H9 (cell line): ENCODE results near the gene LAMP5. TPM values are rescaled to one million over a fixed set of nuclear protein-coding genes. Genes with fewer than 3 reads are reported as not detected.

Experiments
- DNase-seq: peaks from one replicate; pipeline ENCODE4 v3.0.0-alpha.2; 2017
- H2AFZ ChIP-seq: one replicate; pipeline ENCODE4 v1.6.1; 2013; ENCODE audit warnings: mild to moderate bottlenecking, low read length, control low read depth, moderate library complexity
- H2AK5ac ChIP-seq: 2 replicates; pipeline ENCODE4 v1.6.1; 2013; ENCODE audit warnings: low read length, control low read depth, mixed read lengths; ENCODE audit not compliant: insufficient read length
- H2BK120ac ChIP-seq: one replicate; pipeline ENCODE4 v1.6.1; 2013; ENCODE audit warnings: low read depth, mild to moderate bottlenecking, low read length, control low read depth, inconsistent platforms; ENCODE audit not compliant: poor library complexity, severe bottlenecking
- H2BK12ac ChIP-seq: 2 replicates; pipeline ENCODE4 v1.6.1; 2013; ENCODE audit warnings: low read length, control low read depth, mixed read lengths, low read depth; ENCODE audit not compliant: insufficient read length
- H2BK15ac ChIP-seq: 2 replicates; pipeline ENCODE4 v1.6.1; 2013; ENCODE audit warnings: low read depth, low read length, control low read depth
- H2BK20ac ChIP-seq: one replicate; pipeline ENCODE4 v1.6.1; 2013; ENCODE audit warnings: low read depth, mild to moderate bottlenecking, low read length, control low read depth, inconsistent platforms; ENCODE audit not compliant: poor library complexity, severe bottlenecking
- H2BK5ac ChIP-seq: 2 replicates; pipeline ENCODE4 v1.6.1; 2013; ENCODE audit warnings: low read length, control low read depth, mixed read lengths; ENCODE audit not compliant: insufficient read length
- H3K14ac ChIP-seq: 2 replicates; pipeline ENCODE4 v1.6.1; 2013; ENCODE audit warnings: low read length, control low read depth; ENCODE audit not compliant: insufficient read depth
- H3K18ac ChIP-seq: 2 replicates; pipeline ENCODE4 v1.6.1; 2013; ENCODE audit warnings: low read depth, mild to moderate bottlenecking, mixed read lengths, low read length, control low read depth; ENCODE audit not compliant: insufficient read length
- H3K23ac ChIP-seq: 2 replicates; pipeline ENCODE4 v1.6.1; 2013; ENCODE audit warnings: low read length, control low read depth, mixed read lengths, low read depth; ENCODE audit not compliant: insufficient read length
- H3K23me2 ChIP-seq: 2 replicates; pipeline ENCODE4 v1.6.1; 2013; ENCODE audit warnings: low read depth, mild to moderate bottlenecking, mixed read lengths, low read length, control low read depth; ENCODE audit not compliant: insufficient read length, poor library complexity, severe bottlenecking
- H3K27ac ChIP-seq: 2 replicates; pipeline ENCODE4 v1.5.1; 2013; ENCODE audit warnings: low read length, control low read depth, mixed read lengths, low read depth; ENCODE audit not compliant: insufficient read length
- H3K27me3 ChIP-seq: 2 replicates; pipeline ENCODE4 v1.6.1; 2013; ENCODE audit warnings: low read length, control low read depth, inconsistent platforms; ENCODE audit not compliant: insufficient read depth
- H3K4ac ChIP-seq: 2 replicates; pipeline ENCODE4 v1.6.1; 2013; ENCODE audit warnings: low read depth, mild to moderate bottlenecking, control low read depth, inconsistent platforms, low read length, moderate library complexity
- H3K4me1 ChIP-seq: 2 replicates; pipeline ENCODE4 v1.6.1; 2013; ENCODE audit warnings: low read length, control low read depth, inconsistent platforms; ENCODE audit not compliant: insufficient read depth
- H3K4me2 ChIP-seq: 2 replicates; pipeline ENCODE4 v1.6.1; 2013; ENCODE audit warnings: low read length, control low read depth, mixed read lengths; ENCODE audit not compliant: insufficient read length, insufficient read depth
- H3K56ac ChIP-seq: 2 replicates; pipeline ENCODE4 v1.6.1; 2013; ENCODE audit warnings: low read depth, mild to moderate bottlenecking, mixed read lengths, low read length, control low read depth; ENCODE audit not compliant: insufficient read length
- H3K79me1 ChIP-seq: 2 replicates; pipeline ENCODE4 v1.6.1; 2013; ENCODE audit warnings: low read depth, mild to moderate bottlenecking, moderate library complexity, low read length, control low read depth, inconsistent platforms; ENCODE audit not compliant: insufficient read depth, poor library complexity, severe bottlenecking
- H3K79me2 ChIP-seq: 2 replicates; pipeline ENCODE4 v1.6.1; 2013; ENCODE audit warnings: low read length, control low read depth, inconsistent platforms; ENCODE audit not compliant: insufficient read depth
- H3K9ac ChIP-seq: 2 replicates; pipeline ENCODE4 v1.6.1; 2013; ENCODE audit warnings: low read length, control low read depth, mixed read lengths; ENCODE audit not compliant: insufficient read length; ENCODE audit errors: extremely low read depth
- H3K9me3 ChIP-seq: one replicate; pipeline ENCODE4 v1.6.1; 2013; ENCODE audit warnings: low read depth, low read length, inconsistent platforms; ENCODE audit not compliant: control insufficient read depth
- H3T11ph ChIP-seq: one replicate; pipeline ENCODE4 v1.6.1; 2013; ENCODE audit warnings: mild to moderate bottlenecking, low read length, control low read depth, inconsistent platforms
- H4K20me1 ChIP-seq: one replicate; pipeline ENCODE4 v1.6.1; 2013; ENCODE audit not compliant: control insufficient read depth, insufficient read length, insufficient read depth
- H4K5ac ChIP-seq: 2 replicates; pipeline ENCODE4 v1.6.1; 2013; ENCODE audit warnings: low read depth, mild to moderate bottlenecking, mixed read lengths, low read length, control low read depth; ENCODE audit not compliant: insufficient read length
- H4K8ac ChIP-seq: replicated peaks from 2 replicates; pipeline ENCODE4 v1.6.1; 2013; ENCODE audit warnings: low read length, control low read depth, mixed read lengths, low read depth; ENCODE audit not compliant: insufficient read length
- H4K91ac ChIP-seq: 2 replicates; pipeline ENCODE4 v1.6.1; 2013; ENCODE audit warnings: low read depth, mild to moderate bottlenecking, moderate library complexity, mixed read lengths, low read length, control low read depth; ENCODE audit not compliant: insufficient read length
- H3K27ac Mint-ChIP-seq, 3 experiments: 2 replicates in 2 of 3; 3 replicates in 1 of 3; pipeline ENCODE4 v1.8.0; 2020 to 2021; ENCODE audit warnings: mixed read lengths in 3 of 3, mild to moderate bottlenecking in 1 of 3, moderate library complexity in 1 of 3
- H3K27me3 Mint-ChIP-seq: 2 replicates; pipeline ENCODE4 v1.8.0; 2021; ENCODE audit warnings: low read depth, mild to moderate bottlenecking, moderate library complexity, mixed read lengths
- H3K36me3 Mint-ChIP-seq, 3 experiments: 2 replicates in 2 of 3; 3 replicates in 1 of 3; pipeline ENCODE4 v1.8.0; 2020 to 2021; ENCODE audit warnings: low read depth in 3 of 3, mixed read lengths in 3 of 3; ENCODE audit not compliant: insufficient read depth in 1 of 3
- H3K4me1 Mint-ChIP-seq, 2 experiments: 2 replicates each; pipeline ENCODE4 v1.8.0; 2020; ENCODE audit warnings: mixed read lengths in 2 of 2
- H3K4me3 Mint-ChIP-seq, 2 experiments: 2 replicates in 1 of 2; 3 replicates in 1 of 2; pipeline ENCODE4 v1.8.0; 2020 to 2021; ENCODE audit warnings: mild to moderate bottlenecking in 2 of 2, mixed read lengths in 2 of 2, moderate library complexity in 1 of 2
- H3K9me3 Mint-ChIP-seq, 2 experiments: 2 replicates in 1 of 2; 3 replicates in 1 of 2; pipeline ENCODE4 v1.8.0; 2020; ENCODE audit warnings: mild to moderate bottlenecking in 2 of 2, mixed read lengths in 2 of 2, moderate library complexity in 1 of 2
- WGBS: extraction: QIAGEN DNeasy Blood & Tissue Kit; methylation state at CpG from one replicate; pipeline ENCODE4 v1.1.7; 2013; ENCODE audit warnings: missing lambda C conversion rate, low lambda C conversion rate, mixed read lengths; ENCODE audit not compliant: insufficient read length; ENCODE audit errors: extremely low coverage; 5-methylcytosine and 5-hydroxymethylcytosine counted together
- total RNA-seq: library from RNA; stranded (reverse); gene quantifications from 2 replicates; pipeline ENCODE4 v1.2.1, GENCODE V29; 2021
- TF ChIP-seq, protein P1 (sequence below): fragments of 200-600 bp; sonication (generic); conservative IDR thresholded peaks from 3 replicates; pipeline ENCODE4 v1.8.0; 2021; ENCODE audit warnings: antibody characterized with exemption, mild to moderate bottlenecking

Gene LAMP5
- total RNA-seq, 1 experiment from 2014 or later: 0.35 TPM

DNA sequence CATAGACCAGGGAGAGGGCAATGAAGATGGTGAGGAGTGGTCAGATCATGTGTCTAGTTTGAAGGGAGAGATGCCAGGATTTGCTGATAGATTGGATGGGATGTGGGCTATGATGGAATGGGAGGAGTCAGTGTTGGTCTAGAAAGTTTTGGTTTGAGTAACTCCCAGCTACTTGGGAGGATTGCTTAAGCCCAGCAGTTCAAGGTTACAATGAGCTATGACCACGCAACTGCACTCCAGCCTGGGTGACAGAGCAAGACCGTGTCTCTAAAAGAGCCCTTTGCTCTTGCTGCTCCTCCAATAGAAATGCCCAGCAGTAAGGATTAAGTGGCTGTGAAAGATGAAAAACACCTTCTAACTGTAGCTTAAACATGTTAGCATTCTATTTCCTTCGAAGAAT lies 18.2 kb upstream of the LAMP5 start:
- Histone ChIP-seq H4K20me1 (no peaks in the 10 kb centered on the region), H2BK20ac (no peak overlapping the region), H4K91ac (no peak overlapping the region), H2AK5ac (no peak overlapping the region), H3K9ac (no peak overlapping the region), H3K79me1 (no peaks in the 10 kb centered on the region), H3K79me2 (no peaks in the 10 kb centered on the region), H3T11ph (no peak overlapping the region), H3K4me1 (no peaks in the 10 kb centered on the region), H3K23ac (no peak overlapping the region), H2BK15ac (no peak overlapping the region), H3K9me3 (no peaks in the 10 kb centered on the region), H2BK12ac (no peak overlapping the region), H2AFZ (no peak overlapping the region), H3K18ac (no peak overlapping the region), H2BK5ac (no peak overlapping the region), H3K27ac (no peak overlapping the region), H3K56ac (no peak overlapping the region), H2BK120ac (no peak overlapping the region), H3K4ac (no peak overlapping the region), H3K4me2 (no peak overlapping the region), H4K5ac (no peak overlapping the region), H3K27me3 (no peaks in the 10 kb centered on the region), H3K14ac (no peak overlapping the region; the same call in 1 of the 2 replicates), H3K23me2 (no peaks in the 10 kb centered on the region), H4K8ac (no peak overlapping the region)
- Mint-ChIP-seq H3K4me3 (no peak overlapping the region), H3K27me3 (no peaks in the 10 kb centered on the region; the same call in 1 of the 2 replicates), H3K4me1 (no peaks in the 10 kb centered on the region; a peak in 1 of 4 replicates), H3K27ac (no peak overlapping the region), H3K9me3 (no peaks in the 10 kb centered on the region), H3K36me3 (no peaks in the 10 kb centered on the region)
- WGBS: no CpG with 5 or more reads among the region's 3 CpGs
- TF ChIP-seq, protein P1, sequence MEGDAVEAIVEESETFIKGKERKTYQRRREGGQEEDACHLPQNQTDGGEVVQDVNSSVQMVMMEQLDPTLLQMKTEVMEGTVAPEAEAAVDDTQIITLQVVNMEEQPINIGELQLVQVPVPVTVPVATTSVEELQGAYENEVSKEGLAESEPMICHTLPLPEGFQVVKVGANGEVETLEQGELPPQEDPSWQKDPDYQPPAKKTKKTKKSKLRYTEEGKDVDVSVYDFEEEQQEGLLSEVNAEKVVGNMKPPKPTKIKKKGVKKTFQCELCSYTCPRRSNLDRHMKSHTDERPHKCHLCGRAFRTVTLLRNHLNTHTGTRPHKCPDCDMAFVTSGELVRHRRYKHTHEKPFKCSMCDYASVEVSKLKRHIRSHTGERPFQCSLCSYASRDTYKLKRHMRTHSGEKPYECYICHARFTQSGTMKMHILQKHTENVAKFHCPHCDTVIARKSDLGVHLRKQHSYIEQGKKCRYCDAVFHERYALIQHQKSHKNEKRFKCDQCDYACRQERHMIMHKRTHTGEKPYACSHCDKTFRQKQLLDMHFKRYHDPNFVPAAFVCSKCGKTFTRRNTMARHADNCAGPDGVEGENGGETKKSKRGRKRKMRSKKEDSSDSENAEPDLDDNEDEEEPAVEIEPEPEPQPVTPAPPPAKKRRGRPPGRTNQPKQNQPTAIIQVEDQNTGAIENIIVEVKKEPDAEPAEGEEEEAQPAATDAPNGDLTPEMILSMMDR: no peak
- no peak for DNase-seq
